ENCODE data around the gene NKAIN2.
"Not testable (repeated sequence)": the region's sequence is repeated elsewhere in the genome, so short reads cannot be mapped to it uniquely, and the experiment has no call there.

Gene NKAIN2

GRCh38 chr6:123966618-123967017 lies 163.0 kb downstream of the NKAIN2 start:
- no peak for DNase-seq (ENCODE audit: low spot score)

GRCh38 chr6:123967905-123968304 lies 164.2 kb downstream of the NKAIN2 start:
- no peak for DNase-seq (ENCODE audit: low spot score)

- no peak for DNase-seq (ENCODE audit: low spot score)
Measured at GRCh38 chr6:123972600-123973294, 169.1 kb downstream of the NKAIN2 start.

DNA sequence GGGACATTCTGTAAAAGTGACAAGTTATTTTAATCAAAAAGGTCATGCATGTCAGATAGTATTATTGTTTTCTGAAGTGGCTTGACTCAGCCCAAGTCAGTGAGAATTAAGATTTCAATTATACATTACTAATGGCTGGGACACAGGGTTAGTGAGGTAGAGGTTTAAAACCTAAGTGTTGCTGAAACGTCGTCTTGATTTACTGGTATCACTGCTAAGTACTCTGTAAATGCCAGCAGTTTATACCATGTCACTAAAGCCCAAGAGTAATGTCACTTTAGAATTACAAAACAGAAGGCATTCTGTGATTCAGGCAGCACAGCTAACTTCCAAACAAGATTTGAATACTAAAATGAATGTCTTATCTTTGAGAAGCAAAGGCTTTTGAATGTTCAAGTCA lies 176.6 kb downstream of the NKAIN2 start:
- DNase-seq (ENCODE audit: low spot score), result no peak

DNA sequence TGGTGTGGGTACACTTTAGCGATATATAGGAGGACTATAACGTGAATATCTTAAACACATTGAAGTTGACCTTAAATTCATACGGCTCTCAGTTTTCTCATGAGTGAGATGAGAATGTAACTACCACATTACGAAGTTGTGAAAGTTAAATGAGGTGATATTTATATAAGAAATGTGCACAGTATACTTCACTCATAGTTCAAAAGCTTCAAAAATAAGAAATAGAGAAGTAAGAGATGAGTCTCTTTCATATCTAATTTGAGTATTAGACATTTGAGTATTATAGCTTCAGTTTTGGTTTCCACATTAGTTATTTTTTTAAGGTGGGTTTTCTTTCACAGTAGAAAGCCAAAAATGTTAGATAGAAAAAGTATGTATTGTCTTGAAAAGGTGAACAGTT lies 183.3 kb downstream of the NKAIN2 start:
- DNase-seq (ENCODE audit: low spot score), result no peak

- not testable (repeated sequence) for DNase-seq (ENCODE audit: low spot score)
Measured at GRCh38 chr6:123989918-123990317, 186.3 kb downstream of the NKAIN2 start.

GRCh38 chr6:123990376-123990775 lies 186.7 kb downstream of the NKAIN2 start:
- no peak for DNase-seq (ENCODE audit: low spot score)

GRCh38 chr6:123994168-123994567 lies 190.5 kb downstream of the NKAIN2 start:
- DNase-seq (ENCODE audit: low spot score), result no peak

- no peak for DNase-seq (ENCODE audit: low spot score)
Measured at GRCh38 chr6:123994891-123995635, 191.4 kb downstream of the NKAIN2 start.

GRCh38 chr6:123997223-123997622 lies 193.6 kb downstream of the NKAIN2 start:
- no peak for DNase-seq (ENCODE audit: low spot score)

DNA sequence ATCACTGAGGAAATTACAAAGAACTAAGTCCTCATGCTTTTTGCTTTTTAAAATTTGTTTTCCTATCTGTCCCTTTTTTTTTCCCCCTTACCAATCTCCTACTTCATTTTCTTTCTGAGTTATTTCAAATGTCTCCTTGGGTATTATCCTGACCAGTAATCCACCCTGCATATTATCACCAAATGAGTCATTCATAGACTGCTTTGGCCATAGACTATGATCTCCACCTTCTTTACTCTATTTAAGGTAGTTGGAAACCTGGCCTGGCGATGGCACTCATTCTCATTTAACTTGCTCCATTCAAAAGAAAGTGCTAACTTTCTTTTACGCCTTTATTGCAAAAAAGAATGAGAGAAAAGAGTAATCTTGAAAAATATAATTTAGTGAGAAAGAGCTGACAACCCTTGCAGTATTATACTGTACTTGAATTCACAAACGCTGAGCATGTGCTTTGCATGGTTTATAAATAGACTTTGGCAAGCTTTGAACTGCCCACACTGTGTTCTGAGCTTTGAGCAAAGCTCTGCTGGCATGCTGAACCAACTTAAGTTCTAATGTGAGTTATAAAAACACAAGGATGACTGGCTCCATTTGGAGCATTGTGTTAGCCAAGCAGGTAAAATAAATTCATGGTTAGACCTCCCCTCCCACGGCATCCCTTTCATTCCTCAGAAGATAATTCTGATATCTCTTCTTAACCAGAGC lies 198.9 kb downstream of the NKAIN2 start:
- DNase-seq (ENCODE audit: low spot score), result no peak

- no peak for DNase-seq (ENCODE audit: low spot score)
Measured at GRCh38 chr6:124007266-124007665, 203.6 kb downstream of the NKAIN2 start.

GRCh38 chr6:124008000-124008987 lies 204.6 kb downstream of the NKAIN2 start:
- no peak for DNase-seq (ENCODE audit: low spot score)

- no peak for DNase-seq (ENCODE audit: low spot score)
Measured at GRCh38 chr6:124008988-124009765, 205.5 kb downstream of the NKAIN2 start.

DNA sequence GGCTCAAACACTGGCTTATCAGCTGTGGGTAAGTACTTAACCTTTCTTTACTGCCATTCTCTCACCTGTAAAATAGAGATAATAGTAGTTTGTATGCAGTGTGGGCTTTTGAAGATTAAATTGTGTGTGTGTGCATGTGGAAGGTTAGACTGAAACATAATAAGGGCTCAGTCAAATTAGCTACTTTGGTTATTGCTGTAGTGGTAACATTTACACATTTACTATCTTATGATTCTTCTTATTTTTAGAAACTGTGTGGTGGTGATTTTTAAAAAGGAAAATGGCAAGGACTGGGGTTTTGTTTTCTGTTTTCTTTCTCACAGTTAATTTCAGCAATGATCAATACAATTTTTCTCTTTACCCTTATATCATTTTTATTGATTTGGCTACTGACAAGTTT lies 206.9 kb downstream of the NKAIN2 start:
- no peak for DNase-seq (ENCODE audit: low spot score)

- DNase-seq (ENCODE audit: low spot score), result no peak
Measured at GRCh38 chr6:124011180-124011579, 207.5 kb downstream of the NKAIN2 start.

- DNase-seq (ENCODE audit: low spot score), result not testable (repeated sequence)
Measured at GRCh38 chr6:124022051-124022450, 218.4 kb downstream of the NKAIN2 start.

- DNase-seq (ENCODE audit: low spot score), result no peak
Measured at GRCh38 chr6:124022641-124023040, 219.0 kb downstream of the NKAIN2 start.

DNA sequence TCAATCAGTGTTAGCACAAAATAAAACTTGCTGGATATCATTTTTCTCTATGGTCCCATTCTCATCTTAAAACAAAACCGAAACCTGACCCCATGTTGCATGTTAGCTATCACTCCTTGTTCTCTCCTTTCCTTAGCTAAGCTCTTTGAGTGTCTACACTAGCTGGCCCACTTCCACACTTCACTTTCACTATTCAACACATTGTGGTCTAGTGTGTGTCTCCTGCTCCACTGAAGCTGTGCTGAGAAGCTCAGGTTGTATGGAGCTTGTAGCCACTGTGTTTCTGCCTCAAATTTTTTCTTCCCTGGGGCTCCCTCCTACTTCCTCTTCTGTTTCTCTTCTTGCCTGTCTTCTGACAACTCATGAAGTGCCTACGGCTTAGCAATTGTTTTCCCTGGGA lies 223.0 kb downstream of the NKAIN2 start:
- DNase-seq (ENCODE audit: low spot score), result no peak

DNA sequence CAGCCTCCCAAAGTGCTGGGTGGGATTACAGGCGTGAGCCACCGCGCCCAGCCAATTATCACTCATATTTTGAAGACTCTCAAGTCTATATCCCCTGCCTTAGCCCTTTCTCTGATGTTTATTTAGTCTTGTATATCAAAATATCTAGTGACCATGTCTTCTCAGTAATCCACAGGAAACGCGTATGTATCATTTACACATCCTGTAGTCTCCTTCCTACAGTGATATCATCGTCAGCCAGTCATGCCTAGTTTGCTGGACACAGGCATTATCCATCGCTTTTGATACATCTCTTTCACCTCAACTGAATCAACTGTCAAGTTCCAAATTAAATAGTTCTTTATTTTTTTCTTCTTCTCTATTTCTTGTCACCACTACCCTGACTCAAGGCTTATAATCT lies 223.7 kb downstream of the NKAIN2 start:
- DNase-seq (ENCODE audit: low spot score), result no peak

GRCh38 chr6:124028117-124028516 lies 224.5 kb downstream of the NKAIN2 start:
- no peak for DNase-seq (ENCODE audit: low spot score)
